GM23338 (cell line): ENCODE measurements around the gene CFTR. TPM values are rescaled to one million over a fixed set of nuclear protein-coding genes. Genes with fewer than 3 reads are reported as not detected.

Source experiments
- ATAC-seq: fragments of 200-7000 bp; cut with Tn5 transposase; 3 replicates; pipeline ENCODE4 v1.9.1; 2020
- DNase-seq: peaks from one replicate; pipeline ENCODE4 v3.0.0-alpha.2; 2015; ENCODE audit warnings: low spot score
- H2AFZ ChIP-seq: fragments of 200-600 bp; sonication (generic); 2 replicates; pipeline ENCODE4 v1.8.0; 2016; ENCODE audit warnings: antibody characterized with exemption, mild to moderate bottlenecking, moderate library complexity
- H3F3A ChIP-seq: fragments of 200-600 bp; sonication (generic); replicated peaks from 2 replicates; pipeline ENCODE4 v1.8.0; 2017; ENCODE audit warnings: antibody characterized with exemption, mixed run types, low read depth
- H3K27ac ChIP-seq: fragments of 200-600 bp; sonication (generic); 2 replicates; pipeline ENCODE4 v1.6.1; 2016; ENCODE audit warnings: low read depth
- H3K27me3 ChIP-seq: fragments of 200-600 bp; sonication (generic); 2 replicates; pipeline ENCODE4 v1.8.0; 2016; ENCODE audit warnings: mild to moderate bottlenecking, mixed run types, moderate library complexity; ENCODE audit not compliant: insufficient read depth
- H3K36me3 ChIP-seq: fragments of 200-600 bp; sonication (generic); 2 replicates; pipeline ENCODE4 v1.8.0; 2016; ENCODE audit warnings: mild to moderate bottlenecking; ENCODE audit not compliant: insufficient read depth
- H3K4me1 ChIP-seq: fragments of 200-600 bp; sonication (generic); 2 replicates; pipeline ENCODE4 v1.8.0; 2016; ENCODE audit warnings: mild to moderate bottlenecking, moderate library complexity; ENCODE audit not compliant: insufficient read depth
- H3K4me2 ChIP-seq: fragments of 200-600 bp; sonication (generic); 2 replicates; pipeline ENCODE4 v1.7.1; 2017; ENCODE audit warnings: mixed run types
- H3K4me3 ChIP-seq: fragments of 200-600 bp; sonication (generic); 2 replicates; pipeline ENCODE4 v1.6.1; 2016; ENCODE audit warnings: mixed run types
- H3K79me2 ChIP-seq: fragments of 200-600 bp; sonication (generic); replicated peaks from 2 replicates; pipeline ENCODE4 v1.8.0; 2017; ENCODE audit warnings: mild to moderate bottlenecking; ENCODE audit not compliant: insufficient read depth
- H3K9me2 ChIP-seq: fragments of 200-600 bp; sonication (generic); 2 replicates; pipeline ENCODE4 v1.8.0; 2017; ENCODE audit not compliant: insufficient read depth
- H4K20me1 ChIP-seq: fragments of 200-600 bp; sonication (generic); replicated peaks from 2 replicates; pipeline ENCODE4 v1.8.0; 2017; ENCODE audit warnings: mild to moderate bottlenecking; ENCODE audit not compliant: insufficient read depth
- H3K27ac Mint-ChIP-seq: 2 replicates; pipeline ENCODE4 v1.8.0; 2020; ENCODE audit warnings: inconsistent platforms, mild to moderate bottlenecking, moderate library complexity, mixed read lengths
- H3K27me3 Mint-ChIP-seq: 3 replicates; pipeline ENCODE4 v1.8.0; 2022; ENCODE audit warnings: low read depth, mild to moderate bottlenecking, moderate library complexity, mixed read lengths, inconsistent platforms; ENCODE audit not compliant: insufficient read depth, poor library complexity
- H3K36me3 Mint-ChIP-seq: 3 replicates; pipeline ENCODE4 v1.8.0; 2021; ENCODE audit warnings: low read depth, mild to moderate bottlenecking, inconsistent platforms, moderate library complexity, mixed read lengths
- H3K4me1 Mint-ChIP-seq: 3 replicates; pipeline ENCODE4 v1.8.0; 2020; ENCODE audit warnings: mild to moderate bottlenecking, inconsistent platforms, mixed read lengths
- H3K4me3 Mint-ChIP-seq: 3 replicates; pipeline ENCODE4 v1.8.0; 2021; ENCODE audit warnings: moderate library complexity, mild to moderate bottlenecking, inconsistent platforms, mixed read lengths
- H3K9me3 Mint-ChIP-seq: 3 replicates; pipeline ENCODE4 v1.8.0; 2020; ENCODE audit warnings: moderate library complexity, mild to moderate bottlenecking, inconsistent platforms, mixed read lengths
- CREB1 ChIP-seq: fragments of 250-450 bp; sonication (Bioruptor Pico); IDR thresholded peaks from 2 replicates; pipeline ENCODE4 v1.5.0; 2020; ENCODE audit warnings: low read depth, mild to moderate bottlenecking, moderate library complexity
- EZH2 ChIP-seq: fragments of 200-600 bp; sonication (generic); IDR thresholded peaks from one replicate; pipeline ENCODE4 v1.8.0; 2017; ENCODE audit warnings: antibody characterized with exemption, mild to moderate bottlenecking, low read depth; ENCODE audit not compliant: unreplicated experiment
- EZH2phosphoT487 ChIP-seq: fragments of 200-600 bp; sonication (generic); IDR thresholded peaks from one replicate; pipeline ENCODE4 v1.8.1; 2018; ENCODE audit warnings: antibody characterized with exemption; ENCODE audit not compliant: unreplicated experiment
- JUNB ChIP-seq: IDR thresholded peaks from one replicate; pipeline ENCODE4 v1.6.1; 2016; ENCODE audit warnings: antibody characterized with exemption; ENCODE audit not compliant: unreplicated experiment
- NANOG ChIP-seq: IDR thresholded peaks from 2 replicates; pipeline ENCODE4 v1.6.1; 2016; ENCODE audit warnings: antibody characterized with exemption, borderline replicate concordance
- POLR2AphosphoS5 ChIP-seq: IDR thresholded peaks from 2 replicates; pipeline ENCODE4 v1.6.1; 2016; ENCODE audit warnings: antibody characterized with exemption, low read depth
- STAT1 ChIP-seq: IDR thresholded peaks from one replicate; pipeline ENCODE4 v1.6.1; 2016; ENCODE audit warnings: antibody characterized with exemption; ENCODE audit not compliant: unreplicated experiment
- ZNF114 ChIP-seq: fragments of 250-450 bp; sonication (Bioruptor Pico); IDR thresholded peaks from 2 replicates; pipeline ENCODE4 v1.5.0; 2020; ENCODE audit warnings: mild to moderate bottlenecking, moderate library complexity
- ZNF331 ChIP-seq: fragments of 250-450 bp; sonication (Bioruptor Pico); IDR thresholded peaks from 2 replicates; pipeline ENCODE4 v1.5.0; 2020; ENCODE audit warnings: low read depth, mild to moderate bottlenecking, moderate library complexity
- polyA plus RNA-seq: library from polyadenylated mRNA; unstranded; fragments of >200 nt; fragmentation: Nextera tagmentation; extraction: Ambion mirVana; gene quantifications from 2 replicates; pipeline ENCODE4 v1.2.1, GENCODE V29; 2016
- total RNA-seq: library from RNA; depleted of rRNA; stranded (reverse); fragments of >200 nt; shearing (Covaris generic); gene quantifications from 2 replicates; pipeline ENCODE4 v1.2.3, GENCODE V29; 2014
- TF ChIP-seq, protein P1 (sequence below): IDR thresholded peaks from 2 replicates; pipeline ENCODE4 v1.6.1; 2016; ENCODE audit warnings: antibody characterized with exemption
- TF ChIP-seq, protein P2 (sequence below): IDR thresholded peaks from one replicate; pipeline ENCODE4 v1.6.1; 2018; ENCODE audit warnings: antibody characterized with exemption; ENCODE audit not compliant: unreplicated experiment
- TF ChIP-seq, protein P3 (sequence below): fragments of 250-450 bp; sonication (Bioruptor Pico); IDR thresholded peaks from 2 replicates; pipeline ENCODE4 v1.5.0; 2020; ENCODE audit warnings: mild to moderate bottlenecking, moderate library complexity
- TF ChIP-seq, protein P4 (sequence below), 2 experiments: fragments of 200-600 bp in 1 of 2; sonication (generic) in 1 of 2; conservative IDR thresholded peaks; 2 replicates each; pipeline versions ENCODE4 v1.5.1 to v1.6.1; 2016 to 2017; ENCODE audit warnings: antibody characterized with exemption in 2 of 2, low read depth in 2 of 2, mild to moderate bottlenecking in 2 of 2, moderate library complexity in 1 of 2

The CFTR gene
- total and polyA plus RNA-seq, 2 experiments from 2014 or later, result 0.45 to 1.2 TPM

DNA sequence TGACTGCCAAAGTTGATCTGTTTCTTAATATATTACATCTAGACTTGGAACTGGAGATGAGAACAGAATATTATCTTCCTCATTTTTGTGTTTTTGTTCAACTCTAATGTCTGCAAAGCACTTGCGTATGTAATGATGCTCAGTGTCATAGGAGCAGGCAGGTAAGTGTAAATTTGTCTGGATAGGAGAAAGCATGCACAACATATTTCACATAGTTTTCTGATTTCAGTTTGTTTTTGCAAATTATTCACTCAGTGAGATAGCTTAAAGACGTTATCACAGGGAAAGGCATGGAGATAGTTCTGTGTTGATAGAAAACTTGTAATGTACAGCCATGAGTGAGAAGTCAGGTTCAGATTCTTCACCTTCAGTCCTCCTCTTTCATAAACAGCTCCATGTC is 84.8 kb downstream of the CFTR start:
- H3K36me3 Mint-ChIP-seq, result no peaks in the 10 kb centered on the region
- H3K36me3 ChIP-seq, result no peaks in the 10 kb centered on the region
- no peak overlapping the region for H3K27ac Mint-ChIP-seq
- TF ChIP-seq, protein P1, sequence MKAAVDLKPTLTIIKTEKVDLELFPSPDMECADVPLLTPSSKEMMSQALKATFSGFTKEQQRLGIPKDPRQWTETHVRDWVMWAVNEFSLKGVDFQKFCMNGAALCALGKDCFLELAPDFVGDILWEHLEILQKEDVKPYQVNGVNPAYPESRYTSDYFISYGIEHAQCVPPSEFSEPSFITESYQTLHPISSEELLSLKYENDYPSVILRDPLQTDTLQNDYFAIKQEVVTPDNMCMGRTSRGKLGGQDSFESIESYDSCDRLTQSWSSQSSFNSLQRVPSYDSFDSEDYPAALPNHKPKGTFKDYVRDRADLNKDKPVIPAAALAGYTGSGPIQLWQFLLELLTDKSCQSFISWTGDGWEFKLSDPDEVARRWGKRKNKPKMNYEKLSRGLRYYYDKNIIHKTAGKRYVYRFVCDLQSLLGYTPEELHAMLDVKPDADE, result no peak
- TF ChIP-seq, protein P2, sequence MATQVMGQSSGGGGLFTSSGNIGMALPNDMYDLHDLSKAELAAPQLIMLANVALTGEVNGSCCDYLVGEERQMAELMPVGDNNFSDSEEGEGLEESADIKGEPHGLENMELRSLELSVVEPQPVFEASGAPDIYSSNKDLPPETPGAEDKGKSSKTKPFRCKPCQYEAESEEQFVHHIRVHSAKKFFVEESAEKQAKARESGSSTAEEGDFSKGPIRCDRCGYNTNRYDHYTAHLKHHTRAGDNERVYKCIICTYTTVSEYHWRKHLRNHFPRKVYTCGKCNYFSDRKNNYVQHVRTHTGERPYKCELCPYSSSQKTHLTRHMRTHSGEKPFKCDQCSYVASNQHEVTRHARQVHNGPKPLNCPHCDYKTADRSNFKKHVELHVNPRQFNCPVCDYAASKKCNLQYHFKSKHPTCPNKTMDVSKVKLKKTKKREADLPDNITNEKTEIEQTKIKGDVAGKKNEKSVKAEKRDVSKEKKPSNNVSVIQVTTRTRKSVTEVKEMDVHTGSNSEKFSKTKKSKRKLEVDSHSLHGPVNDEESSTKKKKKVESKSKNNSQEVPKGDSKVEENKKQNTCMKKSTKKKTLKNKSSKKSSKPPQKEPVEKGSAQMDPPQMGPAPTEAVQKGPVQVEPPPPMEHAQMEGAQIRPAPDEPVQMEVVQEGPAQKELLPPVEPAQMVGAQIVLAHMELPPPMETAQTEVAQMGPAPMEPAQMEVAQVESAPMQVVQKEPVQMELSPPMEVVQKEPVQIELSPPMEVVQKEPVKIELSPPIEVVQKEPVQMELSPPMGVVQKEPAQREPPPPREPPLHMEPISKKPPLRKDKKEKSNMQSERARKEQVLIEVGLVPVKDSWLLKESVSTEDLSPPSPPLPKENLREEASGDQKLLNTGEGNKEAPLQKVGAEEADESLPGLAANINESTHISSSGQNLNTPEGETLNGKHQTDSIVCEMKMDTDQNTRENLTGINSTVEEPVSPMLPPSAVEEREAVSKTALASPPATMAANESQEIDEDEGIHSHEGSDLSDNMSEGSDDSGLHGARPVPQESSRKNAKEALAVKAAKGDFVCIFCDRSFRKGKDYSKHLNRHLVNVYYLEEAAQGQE, result no peak
- TF ChIP-seq CREB1 (CRISPR knock-in tag) (no peak), ZNF331 (CRISPR knock-in tag) (no peak), EZH2 (no peak), JUNB (no peak), EZH2phosphoT487 (no peak), NANOG (no peak), POLR2AphosphoS5 (no peak), ZNF114 (CRISPR knock-in tag) (no peak), STAT1 (no peak)
- TF ChIP-seq, protein P3, sequence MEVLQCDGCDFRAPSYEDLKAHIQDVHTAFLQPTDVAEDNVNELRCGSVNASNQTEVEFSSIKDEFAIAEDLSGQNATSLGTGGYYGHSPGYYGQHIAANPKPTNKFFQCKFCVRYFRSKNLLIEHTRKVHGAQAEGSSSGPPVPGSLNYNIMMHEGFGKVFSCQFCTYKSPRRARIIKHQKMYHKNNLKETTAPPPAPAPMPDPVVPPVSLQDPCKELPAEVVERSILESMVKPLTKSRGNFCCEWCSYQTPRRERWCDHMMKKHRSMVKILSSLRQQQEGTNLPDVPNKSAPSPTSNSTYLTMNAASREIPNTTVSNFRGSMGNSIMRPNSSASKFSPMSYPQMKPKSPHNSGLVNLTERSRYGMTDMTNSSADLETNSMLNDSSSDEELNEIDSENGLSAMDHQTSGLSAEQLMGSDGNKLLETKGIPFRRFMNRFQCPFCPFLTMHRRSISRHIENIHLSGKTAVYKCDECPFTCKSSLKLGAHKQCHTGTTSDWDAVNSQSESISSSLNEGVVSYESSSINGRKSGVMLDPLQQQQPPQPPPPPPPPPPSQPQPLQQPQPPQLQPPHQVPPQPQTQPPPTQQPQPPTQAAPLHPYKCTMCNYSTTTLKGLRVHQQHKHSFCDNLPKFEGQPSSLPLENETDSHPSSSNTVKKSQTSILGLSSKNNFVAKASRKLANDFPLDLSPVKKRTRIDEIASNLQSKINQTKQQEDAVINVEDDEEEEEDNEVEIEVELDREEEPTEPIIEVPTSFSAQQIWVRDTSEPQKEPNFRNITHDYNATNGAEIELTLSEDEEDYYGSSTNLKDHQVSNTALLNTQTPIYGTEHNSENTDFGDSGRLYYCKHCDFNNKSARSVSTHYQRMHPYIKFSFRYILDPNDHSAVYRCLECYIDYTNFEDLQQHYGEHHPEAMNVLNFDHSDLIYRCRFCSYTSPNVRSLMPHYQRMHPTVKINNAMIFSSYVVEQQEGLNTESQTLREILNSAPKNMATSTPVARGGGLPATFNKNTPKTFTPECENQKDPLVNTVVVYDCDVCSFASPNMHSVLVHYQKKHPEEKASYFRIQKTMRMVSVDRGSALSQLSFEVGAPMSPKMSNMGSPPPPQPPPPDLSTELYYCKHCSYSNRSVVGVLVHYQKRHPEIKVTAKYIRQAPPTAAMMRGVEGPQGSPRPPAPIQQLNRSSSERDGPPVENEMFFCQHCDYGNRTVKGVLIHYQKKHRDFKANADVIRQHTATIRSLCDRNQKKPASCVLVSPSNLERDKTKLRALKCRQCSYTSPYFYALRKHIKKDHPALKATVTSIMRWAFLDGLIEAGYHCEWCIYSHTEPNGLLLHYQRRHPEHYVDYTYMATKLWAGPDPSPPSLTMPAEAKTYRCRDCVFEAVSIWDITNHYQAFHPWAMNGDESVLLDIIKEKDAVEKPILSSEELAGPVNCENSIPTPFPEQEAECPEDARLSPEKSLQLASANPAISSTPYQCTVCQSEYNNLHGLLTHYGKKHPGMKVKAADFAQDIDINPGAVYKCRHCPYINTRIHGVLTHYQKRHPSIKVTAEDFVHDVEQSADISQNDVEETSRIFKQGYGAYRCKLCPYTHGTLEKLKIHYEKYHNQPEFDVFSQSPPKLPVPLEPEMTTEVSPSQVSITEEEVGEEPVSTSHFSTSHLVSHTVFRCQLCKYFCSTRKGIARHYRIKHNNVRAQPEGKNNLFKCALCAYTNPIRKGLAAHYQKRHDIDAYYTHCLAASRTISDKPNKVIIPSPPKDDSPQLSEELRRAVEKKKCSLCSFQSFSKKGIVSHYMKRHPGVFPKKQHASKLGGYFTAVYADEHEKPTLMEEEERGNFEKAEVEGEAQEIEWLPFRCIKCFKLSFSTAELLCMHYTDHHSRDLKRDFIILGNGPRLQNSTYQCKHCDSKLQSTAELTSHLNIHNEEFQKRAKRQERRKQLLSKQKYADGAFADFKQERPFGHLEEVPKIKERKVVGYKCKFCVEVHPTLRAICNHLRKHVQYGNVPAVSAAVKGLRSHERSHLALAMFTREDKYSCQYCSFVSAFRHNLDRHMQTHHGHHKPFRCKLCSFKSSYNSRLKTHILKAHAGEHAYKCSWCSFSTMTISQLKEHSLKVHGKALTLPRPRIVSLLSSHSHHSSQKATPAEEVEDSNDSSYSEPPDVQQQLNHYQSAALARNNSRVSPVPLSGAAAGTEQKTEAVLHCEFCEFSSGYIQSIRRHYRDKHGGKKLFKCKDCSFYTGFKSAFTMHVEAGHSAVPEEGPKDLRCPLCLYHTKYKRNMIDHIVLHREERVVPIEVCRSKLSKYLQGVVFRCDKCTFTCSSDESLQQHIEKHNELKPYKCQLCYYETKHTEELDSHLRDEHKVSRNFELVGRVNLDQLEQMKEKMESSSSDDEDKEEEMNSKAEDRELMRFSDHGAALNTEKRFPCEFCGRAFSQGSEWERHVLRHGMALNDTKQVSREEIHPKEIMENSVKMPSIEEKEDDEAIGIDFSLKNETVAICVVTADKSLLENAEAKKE (CRISPR knock-in tag), result no peak
- TF ChIP-seq, protein P4, sequence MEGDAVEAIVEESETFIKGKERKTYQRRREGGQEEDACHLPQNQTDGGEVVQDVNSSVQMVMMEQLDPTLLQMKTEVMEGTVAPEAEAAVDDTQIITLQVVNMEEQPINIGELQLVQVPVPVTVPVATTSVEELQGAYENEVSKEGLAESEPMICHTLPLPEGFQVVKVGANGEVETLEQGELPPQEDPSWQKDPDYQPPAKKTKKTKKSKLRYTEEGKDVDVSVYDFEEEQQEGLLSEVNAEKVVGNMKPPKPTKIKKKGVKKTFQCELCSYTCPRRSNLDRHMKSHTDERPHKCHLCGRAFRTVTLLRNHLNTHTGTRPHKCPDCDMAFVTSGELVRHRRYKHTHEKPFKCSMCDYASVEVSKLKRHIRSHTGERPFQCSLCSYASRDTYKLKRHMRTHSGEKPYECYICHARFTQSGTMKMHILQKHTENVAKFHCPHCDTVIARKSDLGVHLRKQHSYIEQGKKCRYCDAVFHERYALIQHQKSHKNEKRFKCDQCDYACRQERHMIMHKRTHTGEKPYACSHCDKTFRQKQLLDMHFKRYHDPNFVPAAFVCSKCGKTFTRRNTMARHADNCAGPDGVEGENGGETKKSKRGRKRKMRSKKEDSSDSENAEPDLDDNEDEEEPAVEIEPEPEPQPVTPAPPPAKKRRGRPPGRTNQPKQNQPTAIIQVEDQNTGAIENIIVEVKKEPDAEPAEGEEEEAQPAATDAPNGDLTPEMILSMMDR (conservative IDR thresholded peaks at IDR 0.05; ENCODE audit: low read depth in 2 of 2), result no peak
- H3K27me3 Mint-ChIP-seq, result no peaks in the 10 kb centered on the region
- H3K4me3 ChIP-seq, result no peak overlapping the region
- H2AFZ ChIP-seq, result no peak overlapping the region
- no peaks in the 10 kb centered on the region for H3K4me1 Mint-ChIP-seq
- H3K4me1 ChIP-seq, result no peaks in the 10 kb centered on the region
- no peaks in the 10 kb centered on the region for H3K79me2 ChIP-seq
- H3F3A ChIP-seq, result no peaks in the 10 kb centered on the region
- no peaks in the 10 kb centered on the region for H3K9me3 Mint-ChIP-seq
- H3K9me2 ChIP-seq, result no peaks in the 10 kb centered on the region
- no peaks in the 10 kb centered on the region for H4K20me1 ChIP-seq
- no peak overlapping the region for H3K4me2 ChIP-seq
- ATAC-seq, result no peak
- H3K27ac ChIP-seq, result no peak overlapping the region
- no peaks in the 10 kb centered on the region for H3K27me3 ChIP-seq
- no peak overlapping the region for H3K4me3 Mint-ChIP-seq
- DNase-seq, result no peak
